Activated gamma-delta T cell treated with anti-CD3 and anti-CD28 coated beads, Interleukin-2, amount 50 U/mL, for 16 hours (primary cell): ENCODE measurements around the gene KLK4.

Experiments
- DNase-seq: peaks from one replicate; pipeline ENCODE4 v3.0.0-alpha.2; 2020; ENCODE audit warnings: low read depth

The KLK4 gene

GRCh38 chr19:50911206-50912101, at the start of gene KLK4:
Gene KLK4 (minus strand): TSS chr19:50911395. CDS start chr19:50910738, 657 bp downstream.
- DNase-seq, result no peak

DNA sequence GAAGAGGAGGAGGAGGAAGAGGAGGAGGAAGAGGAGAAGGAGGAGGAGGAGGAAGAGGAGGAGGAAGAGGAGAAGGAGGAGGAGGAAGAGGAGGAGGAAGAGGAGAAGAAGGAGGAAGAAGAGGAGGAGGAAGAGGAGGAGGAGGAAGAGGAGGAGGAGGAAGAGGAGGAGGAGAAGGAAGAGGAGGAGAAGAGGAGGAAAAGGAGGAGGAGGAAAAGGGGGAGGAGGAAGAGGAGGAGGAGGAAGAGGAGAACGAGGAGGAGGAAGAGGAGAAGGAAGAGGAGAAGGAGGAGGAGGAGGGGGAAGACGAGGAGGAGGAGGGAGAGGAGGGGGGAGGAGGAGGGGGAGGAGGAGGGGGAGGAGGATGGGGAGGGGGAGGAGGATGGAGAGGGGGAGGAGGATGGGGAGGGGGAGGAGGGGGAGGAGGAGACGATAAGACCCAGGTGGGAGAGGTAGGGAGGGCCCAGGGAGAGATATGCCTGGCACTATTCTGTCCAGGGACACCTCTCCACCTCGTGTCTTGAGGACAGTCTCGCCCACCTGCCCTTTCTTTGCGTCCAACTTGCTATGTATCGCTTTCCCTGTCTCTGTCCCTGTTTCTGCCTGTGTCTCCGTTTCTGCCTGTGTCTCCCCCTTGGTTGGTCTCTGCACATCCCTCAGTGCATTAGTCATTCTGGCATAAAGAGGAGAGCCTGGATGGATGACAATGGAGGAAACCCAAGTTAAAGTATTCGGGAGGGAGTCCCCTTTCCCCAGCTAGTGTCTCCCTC, 48.7 kb upstream of the KLK4 start:
- DNase-seq, result no peak

DNA sequence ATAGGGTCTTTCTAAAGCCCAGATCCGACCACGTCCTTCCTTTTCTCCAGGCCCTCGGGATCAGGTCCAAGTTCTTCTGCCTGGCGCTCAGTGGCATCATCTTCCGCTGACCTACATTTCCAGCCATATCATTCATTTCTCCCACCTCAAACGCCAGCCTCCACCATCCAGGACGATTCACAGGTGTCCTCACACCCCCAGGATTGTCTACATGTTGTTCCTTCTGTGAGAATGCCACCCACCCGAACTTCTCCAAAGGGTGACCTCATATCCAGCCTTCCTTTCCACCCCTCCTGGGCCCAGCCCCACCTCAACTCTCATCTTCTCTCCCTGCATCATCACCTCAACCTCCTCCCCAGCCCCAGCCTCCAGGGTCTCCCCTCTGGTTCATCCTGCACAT, 46.4 kb upstream of the KLK4 start:
- DNase-seq, result no peak

GRCh38 chr19:50952910-50953309, 41.7 kb upstream of the KLK4 start, which contains the start of gene KLK5:
Gene KLK5 (minus strand): TSS chr19:50953038. CDS start chr19:50952657, 381 bp downstream.
- no peak for DNase-seq

DNA sequence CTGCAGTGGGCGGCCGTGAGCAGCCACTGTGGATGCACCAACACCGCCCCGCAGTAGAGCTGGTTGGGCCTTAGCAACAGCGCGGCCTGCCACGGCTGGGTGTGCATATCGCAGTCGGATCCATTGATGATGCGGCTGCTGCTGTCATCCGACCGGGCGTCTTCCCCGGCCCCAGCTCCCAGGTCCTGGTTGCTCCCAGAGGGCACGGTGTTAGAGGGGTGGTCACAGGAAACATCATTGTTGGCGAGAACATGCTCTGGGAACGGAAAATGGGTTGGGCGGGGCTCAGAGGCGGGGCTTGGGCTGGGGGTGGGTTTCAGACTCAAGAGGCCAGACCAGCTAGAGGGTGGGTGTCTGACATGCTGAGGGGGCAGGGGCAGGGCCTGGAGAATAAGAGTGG, 38.7 kb upstream of the KLK4 start:
- no peak for DNase-seq

GRCh38 chr19:50947123-50947522, 35.9 kb upstream of the KLK4 start:
- DNase-seq, result no peak

DNA sequence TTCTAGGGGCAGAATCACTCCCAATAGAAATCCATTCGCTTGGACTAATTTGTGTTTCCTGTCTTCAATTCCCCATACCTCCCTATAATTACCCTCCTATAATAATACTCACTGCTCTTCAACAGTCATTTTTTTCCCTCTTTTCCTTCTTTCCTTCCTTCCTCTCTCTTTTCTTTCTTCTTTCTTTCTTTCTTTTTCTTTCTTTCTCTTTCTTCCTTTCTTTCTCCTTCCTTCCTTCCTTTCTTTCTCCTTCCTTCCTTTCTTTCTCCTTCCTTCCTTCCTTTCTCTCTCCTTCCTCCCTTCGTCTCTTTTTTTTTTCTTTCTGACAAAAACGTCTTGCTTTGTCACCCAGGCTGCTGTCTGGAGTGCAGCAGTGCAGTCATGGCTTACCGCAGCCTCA, 33.6 kb upstream of the KLK4 start:
- no peak for DNase-seq

- no peak for DNase-seq
Measured at GRCh38 chr19:50943074-50943828, 32.1 kb upstream of the KLK4 start.

DNA sequence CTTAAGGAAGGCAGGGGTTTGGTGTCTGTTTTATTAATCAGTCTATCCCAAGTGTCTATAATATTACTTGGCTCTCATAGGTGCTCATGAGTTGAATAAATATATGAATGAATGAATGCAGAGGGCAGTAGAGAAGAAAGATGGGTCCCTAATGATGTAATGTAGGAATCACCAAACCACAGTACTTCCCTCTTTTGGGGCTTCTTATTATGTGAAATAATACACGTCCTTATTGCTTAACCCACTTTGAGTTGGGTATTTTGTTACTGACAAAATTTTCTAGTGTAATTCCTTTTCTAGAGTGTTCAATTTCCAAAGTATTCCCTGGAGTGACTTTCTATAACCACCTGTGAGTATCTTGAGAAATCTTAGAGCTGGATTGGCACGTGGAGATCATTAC, 28.4 kb upstream of the KLK4 start:
- no peak for DNase-seq

- DNase-seq, result no peak
Measured at GRCh38 chr19:50933640-50934039, 22.4 kb upstream of the KLK4 start.

- no peak for DNase-seq
Measured at GRCh38 chr19:50932690-50933083, 21.5 kb upstream of the KLK4 start.

DNA sequence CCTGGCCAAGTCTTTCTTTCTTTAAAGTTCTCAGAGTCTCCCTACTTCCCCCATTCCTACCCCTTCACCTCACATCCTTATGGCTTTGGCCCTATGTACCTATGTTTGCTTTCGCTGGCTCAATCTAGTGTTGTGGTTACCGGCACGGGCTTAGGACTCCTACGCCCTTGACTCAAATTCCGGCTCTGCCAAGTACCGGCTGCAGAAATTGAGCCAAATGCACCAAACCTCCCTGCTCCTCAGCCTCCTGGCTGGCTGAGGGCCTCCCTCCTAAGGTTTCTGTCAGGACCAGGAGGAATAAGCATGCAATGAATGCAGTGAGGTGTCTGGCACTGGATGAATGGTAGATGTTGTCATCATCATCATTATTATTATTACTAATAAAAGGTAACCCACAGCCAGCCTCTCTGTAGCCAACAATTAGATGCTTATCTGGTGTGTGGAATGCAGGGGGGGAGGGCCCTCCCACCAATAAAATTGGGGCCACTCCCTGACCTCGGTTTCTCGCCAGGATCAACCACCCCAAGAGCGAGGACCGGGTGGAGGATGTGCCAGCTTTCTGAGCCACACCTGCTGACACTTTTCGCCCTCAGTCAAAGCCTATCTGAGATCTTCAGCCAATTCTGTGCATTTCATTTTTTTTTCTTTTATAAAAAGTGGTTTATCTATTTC, 21.0 kb upstream of the KLK4 start:
- DNase-seq, result no peak

GRCh38 chr19:50931023-50931422, 19.8 kb upstream of the KLK4 start:
- no peak for DNase-seq

DNA sequence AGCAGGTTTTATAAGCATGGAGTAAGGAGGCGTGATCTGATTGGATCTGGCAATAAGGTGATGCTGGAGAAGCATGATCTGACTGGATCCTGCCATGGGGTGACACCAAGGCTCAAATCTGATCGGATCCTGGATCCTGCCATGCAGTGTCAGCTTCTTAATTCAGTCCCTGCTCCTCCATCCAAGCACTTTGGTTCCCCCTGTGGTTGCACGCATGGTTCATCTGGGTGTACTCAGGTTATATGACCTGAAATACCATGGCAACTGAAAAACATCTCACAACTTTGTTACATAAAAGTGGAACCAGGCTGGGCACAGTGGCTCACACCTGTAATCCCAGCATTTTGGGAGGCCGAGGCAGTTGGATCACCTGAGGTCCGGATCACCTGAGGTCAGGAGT, 17.6 kb upstream of the KLK4 start:
- DNase-seq, result no peak

- DNase-seq, result no peak
Measured at GRCh38 chr19:50926144-50926543, 14.9 kb upstream of the KLK4 start.

DNA sequence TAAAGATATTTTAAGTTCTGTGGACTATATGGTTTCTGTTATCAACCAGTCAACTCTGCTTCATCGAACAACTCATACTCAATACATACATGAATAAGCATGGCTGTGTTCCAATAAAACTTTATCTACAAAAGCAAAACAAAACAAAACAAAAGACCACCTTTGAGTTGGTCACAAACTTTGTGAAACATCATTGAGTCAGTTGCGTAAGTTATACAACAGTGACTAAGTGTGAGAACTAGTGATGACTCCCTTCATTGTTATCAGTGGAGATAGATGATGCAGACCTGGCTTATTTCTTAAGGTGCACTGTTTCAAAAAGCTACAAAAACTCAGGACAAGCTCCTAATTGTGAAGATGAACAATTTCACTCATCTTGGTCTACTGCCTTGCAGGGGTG, 14.5 kb upstream of the KLK4 start:
- DNase-seq, result no peak

DNA sequence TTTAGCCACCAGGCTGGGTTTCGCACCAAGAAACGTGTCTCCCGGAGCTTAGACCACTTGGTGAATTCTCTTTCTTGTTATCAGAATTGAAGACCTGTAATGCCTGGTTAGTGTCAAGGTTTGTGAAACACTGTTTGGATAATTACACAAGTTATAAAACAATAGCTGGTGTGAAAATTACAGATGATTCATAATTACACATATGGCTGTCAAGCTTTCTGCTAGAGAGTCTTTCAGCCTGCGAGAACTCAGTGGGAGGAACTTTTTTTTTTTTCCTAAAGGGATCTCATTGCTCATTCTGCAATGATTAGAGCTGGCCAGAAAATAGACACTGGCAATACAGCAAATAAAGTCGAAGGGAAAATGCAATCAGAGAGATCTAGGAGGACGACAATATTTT, 13.4 kb upstream of the KLK4 start:
- DNase-seq, result no peak

DNA sequence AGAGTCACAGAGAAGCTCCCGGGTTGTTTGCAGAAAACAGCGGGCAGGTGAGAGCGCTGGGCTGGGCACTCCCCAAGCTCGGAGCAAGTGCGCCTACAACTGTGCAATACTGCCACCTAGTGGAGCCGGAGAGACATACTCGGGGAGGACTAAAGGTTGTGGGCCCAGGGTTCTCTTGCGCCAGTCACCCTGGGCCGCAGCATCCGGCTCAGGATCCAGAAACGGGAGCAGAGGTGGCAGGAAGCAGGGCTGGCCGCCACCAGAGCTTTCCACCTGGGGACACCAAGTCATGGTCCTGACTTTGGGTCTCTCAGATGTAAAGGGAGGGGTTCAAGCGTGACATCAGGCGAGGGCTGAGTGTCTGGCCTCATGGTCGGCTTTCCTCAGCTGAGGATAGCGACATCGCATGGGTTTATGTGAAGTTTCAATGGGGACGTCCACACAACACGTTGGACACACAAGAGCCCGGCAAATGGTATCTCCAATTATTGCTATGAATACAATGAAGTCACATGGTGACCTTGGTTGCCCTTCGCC, 11.2 kb upstream of the KLK4 start:
- peak; percentile 53 for DNase-seq

DNA sequence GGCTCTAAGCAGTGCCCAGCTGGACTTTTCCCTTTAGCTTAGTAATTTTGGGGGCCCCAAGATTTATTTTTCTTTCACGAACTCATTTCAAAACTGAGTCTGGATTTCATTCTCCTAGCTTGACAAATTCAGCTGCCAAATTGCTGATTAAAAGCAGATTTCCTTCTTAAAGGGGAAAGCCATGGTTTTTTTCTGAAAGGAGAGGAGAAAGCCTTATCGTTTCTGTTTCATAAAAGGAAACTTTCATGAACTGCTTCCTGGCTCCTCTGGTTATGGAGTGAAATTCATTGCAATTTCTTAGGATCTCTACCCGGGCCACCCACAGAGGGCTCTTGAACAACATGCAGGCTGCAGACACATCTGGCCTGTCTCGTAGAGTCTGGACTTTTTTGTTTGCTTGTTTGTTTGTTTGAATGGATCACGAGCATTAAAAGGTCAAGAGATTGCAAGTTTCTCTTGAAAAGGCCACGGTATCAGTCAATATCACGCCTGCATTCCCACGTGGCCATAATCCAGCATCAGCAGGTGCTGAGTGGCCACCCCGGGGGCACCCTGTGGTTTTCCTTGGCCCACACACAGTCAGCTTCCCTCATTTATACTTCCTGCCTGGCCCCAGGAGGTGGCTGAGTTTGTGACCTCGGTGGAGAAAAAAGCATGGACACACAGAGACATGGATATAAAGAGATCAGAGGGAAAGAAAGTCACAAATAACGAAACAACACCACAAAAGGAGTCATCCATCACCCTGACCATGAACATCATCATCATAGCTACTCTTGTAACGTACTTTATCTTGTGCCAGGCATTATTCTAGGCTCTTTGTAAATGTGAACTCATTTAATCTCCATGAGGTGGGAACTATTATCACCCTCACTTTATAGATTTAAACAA, 10.5 kb upstream of the KLK4 start:
- DNase-seq, result no peak

DNA sequence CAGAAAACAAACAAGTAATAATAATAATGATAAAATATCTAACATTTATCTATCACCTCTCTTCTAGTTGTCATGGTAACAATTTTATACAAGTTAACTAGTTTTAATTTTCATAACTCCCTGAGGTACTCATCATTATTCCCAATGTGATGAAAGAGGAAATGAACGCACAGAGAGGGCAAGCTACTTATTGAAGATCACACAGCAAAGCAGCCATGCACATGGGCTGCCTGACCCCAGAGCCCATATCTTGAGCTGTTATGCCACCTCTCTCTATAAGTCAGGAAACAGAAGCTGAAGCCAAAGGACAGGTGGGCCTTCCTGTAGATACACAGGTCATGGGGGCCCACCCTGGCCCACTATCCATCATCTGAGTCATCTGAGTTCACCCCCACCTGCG, 4.9 kb upstream of the KLK4 start:
- DNase-seq, result no peak
